Eye (tissue), 1 donor: ENCODE measurements around the gene NAV2.

Experiments
- DNase-seq: peaks from one replicate; pipeline ENCODE4 v3.0.0-alpha.2; 2015

The NAV2 gene

DNA sequence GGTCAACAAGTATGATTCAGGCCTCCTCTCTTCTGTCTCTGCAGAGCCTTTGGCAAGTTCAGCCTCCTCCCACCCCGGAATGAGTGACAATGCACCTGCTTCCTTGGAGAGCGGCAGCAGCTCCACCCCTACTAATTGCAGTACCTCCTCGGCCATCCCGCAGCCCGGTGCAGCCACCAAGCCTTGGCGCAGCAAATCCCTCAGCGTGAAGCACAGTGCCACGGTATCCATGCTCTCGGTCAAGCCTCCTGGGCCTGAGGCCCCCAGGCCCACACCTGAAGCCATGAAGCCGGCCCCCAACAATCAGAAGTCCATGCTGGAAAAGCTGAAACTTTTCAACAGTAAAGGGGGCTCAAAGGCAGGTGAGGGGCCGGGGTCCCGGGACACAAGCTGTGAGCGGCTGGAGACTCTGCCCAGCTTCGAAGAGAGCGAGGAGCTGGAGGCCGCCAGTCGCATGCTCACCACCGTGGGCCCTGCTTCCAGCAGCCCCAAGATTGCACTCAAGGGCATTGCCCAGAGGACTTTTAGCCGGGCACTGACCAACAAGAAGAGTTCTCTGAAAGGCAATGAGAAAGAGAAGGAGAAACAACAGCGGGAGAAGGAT is 220.6 kb downstream of the NAV2 start:
- no peak for DNase-seq

GRCh38 chr11:19933801-19934488 is 221.3 kb downstream of the NAV2 start:
- no peak for DNase-seq

DNA sequence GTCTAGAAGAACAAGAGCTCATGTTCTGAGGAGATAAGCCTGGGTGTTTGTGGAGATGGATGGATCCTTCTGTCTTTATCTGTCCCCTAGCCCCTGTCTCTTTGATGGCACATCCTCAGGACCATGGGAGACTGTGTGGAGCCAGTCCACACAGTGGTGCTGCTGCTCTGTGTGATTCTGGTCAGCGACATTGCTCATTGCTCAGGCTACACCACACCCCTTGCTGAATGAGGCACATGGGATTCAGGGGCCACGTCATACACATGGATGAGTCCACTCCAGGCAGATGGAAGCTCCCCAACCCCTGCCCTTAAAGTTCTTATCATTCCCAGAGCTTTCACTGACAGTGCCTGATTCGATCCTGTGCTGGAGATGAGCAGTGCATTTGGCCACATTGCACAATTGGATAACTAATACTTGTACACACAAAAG is 222.2 kb downstream of the NAV2 start:
- DNase-seq, result peak; percentile 31

DNA sequence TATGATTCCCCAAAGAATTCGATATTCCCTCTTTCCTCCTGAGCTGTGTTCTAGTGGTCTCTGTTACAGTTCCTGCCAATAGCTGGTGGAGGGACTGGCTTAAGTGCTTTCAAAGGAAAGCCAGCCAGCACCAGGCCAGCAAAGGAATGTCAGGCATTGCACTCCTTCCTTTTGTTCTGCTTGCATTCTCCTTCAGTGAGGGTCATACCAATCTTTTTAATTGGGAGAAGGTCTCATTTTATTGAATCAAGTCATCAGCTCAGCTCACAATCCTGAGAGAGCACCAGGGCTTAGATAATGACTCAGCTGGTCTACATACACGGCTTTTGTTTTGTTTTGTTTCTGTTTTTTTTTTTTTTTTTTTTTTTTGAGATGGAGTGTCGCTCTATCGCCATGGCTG is 222.9 kb downstream of the NAV2 start:
- peak; percentile 69 for DNase-seq

GRCh38 chr11:19936461-19936860 is 223.8 kb downstream of the NAV2 start:
- DNase-seq, result no peak

DNA sequence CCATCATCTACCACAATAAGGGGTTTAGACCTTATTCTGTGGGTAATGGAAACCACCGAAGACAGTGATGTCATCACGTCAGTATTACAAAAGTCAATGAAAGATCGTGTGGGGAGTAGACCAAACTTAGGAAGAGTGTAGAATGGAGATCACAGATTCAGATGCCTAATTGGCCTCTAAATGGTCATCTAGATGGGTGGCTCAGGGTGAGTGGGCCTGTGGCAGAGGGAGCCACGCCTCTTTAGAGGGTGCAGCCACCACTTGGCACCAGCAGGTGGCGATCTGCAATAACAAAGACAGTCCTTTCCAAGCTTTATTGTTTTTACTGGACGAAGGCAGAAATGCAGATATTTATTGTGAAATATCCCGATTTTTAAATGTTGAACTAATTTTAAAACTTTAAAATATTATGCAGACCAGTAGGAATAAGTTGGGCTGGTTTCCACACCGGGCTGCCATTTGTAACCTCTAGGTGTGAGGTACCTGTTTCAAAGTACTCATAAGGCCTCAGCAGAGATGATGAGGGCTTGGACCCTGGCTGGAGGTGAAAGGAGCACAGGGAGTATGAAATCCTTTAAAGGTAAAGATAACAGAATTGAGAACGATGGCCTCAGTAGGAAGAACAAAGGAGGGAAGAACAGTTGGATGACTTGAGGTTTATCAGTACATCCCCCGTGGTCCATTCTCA is 225.7 kb downstream of the NAV2 start:
- DNase-seq, result peak; percentile 51

GRCh38 chr11:19938866-19939265 is 226.2 kb downstream of the NAV2 start:
- no peak for DNase-seq

DNA sequence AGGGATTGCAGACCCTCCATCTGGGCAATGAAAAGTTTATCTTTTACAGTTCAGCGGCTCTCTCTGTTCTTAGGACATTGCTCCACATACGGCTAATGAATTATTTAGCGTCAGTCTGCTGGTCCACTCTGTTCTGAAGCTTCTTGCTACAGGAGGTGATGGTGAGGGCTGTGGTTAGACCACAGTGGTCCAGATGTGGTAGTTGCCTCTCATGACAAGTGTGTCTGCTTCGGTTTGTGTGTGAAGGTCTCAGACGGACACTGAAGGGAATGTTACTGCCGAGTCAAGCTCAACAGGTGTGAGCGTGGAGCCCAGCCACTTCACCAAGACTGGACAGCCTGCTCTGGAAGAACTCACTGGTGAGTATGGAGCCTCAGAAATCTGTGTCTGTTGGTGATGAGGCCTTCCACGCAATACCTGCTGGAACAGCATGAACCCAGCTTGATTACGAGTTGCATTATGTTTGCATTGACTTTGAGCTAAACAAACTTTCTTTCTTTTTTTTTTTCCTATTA is 226.8 kb downstream of the NAV2 start:
- no peak for DNase-seq

- no peak for DNase-seq
Observed at GRCh38 chr11:19940831-19941230, 228.2 kb downstream of the NAV2 start.

GRCh38 chr11:19946681-19947080 is 234.0 kb downstream of the NAV2 start:
- DNase-seq, result no peak

GRCh38 chr11:19947537-19948114 is 235.0 kb downstream of the NAV2 start:
- DNase-seq, result no peak

DNA sequence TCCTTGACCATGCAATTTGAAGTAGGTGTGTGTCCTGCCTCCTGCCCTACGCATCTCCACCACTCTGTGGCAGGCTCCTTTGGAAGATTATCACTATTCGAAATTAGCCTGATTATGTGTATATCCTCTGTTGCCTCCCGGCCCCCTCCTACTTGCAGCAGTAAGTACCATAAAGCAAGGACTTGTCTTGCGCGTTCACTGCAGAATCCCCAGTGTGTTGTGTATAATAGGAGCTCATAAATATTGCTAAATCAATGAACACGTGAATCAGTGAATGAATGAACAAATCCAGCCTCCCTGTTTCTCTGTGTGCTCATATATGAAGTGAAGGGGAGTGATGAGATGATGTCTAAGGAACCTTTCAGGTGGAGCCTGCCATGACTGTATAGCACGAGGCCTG is 237.0 kb downstream of the NAV2 start:
- no peak for DNase-seq

DNA sequence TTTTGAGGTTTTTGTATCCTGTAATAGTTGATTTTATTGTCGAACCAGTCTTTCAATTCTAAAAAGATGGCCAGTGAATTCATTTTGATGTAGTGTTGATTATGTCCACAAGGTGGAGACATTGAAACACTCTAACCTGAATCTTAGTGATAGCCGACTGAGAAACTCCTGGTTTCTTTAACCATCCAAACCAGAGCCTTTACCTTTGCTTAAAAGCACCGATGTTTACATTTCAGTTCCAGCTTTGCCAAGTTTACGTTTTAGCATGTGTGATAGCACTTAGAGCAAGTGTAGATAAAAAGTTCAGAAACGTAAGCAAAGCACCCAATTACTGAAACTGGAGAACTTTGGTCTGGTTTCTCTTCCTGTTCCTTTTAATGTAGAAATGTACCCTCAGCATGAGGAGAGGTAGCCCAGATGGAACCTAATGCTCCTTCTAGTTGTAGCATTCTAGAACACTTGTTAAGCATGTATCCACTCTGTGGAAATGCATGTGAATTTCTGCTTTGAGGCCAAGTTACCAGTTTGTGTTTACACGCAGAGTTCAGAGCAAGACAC is 239.0 kb downstream of the NAV2 start:
- DNase-seq, result peak; percentile 89

GRCh38 chr11:19952116-19952605 is 239.5 kb downstream of the NAV2 start:
- DNase-seq, result no peak

DNA sequence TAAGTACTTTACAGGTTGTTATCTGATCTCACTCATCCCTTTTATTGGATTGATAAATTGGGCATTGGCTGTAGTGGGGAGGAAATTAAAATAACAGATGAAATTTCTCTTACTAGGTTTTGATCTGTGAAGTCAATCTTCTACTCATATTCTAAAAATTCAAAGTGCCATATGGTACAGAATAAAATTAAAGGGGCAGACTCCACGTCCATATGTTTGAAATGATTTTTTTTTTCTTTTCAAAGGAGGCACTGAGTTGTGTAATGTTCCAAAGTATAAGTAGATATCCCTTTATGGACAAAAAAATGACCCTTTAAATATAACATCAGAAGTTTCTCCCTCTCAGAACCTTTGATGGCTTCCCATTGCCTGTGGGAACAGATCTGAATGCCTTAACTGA is 240.3 kb downstream of the NAV2 start:
- DNase-seq, result no peak

DNA sequence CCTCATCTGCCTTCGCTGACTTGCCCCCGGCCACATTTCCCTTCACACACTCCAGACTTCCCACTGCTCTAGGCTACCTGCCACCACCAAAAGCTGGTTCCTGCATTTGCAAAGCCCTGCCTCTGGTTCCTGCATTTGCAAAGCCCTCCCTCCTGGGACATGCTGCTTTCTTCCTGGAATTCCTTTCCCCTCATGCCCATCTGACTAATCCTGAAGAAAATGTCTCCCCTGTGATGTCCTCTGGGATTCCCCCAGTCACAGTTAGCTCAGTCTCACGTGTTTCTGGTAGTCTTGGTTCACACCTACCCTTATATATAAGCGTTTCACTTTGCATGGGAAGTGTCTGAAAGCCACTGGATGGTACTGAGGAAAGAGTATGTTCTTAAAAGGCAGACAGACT is 240.7 kb downstream of the NAV2 start:
- DNase-seq, result no peak

GRCh38 chr11:19953909-19954308 is 241.3 kb downstream of the NAV2 start:
- peak; percentile 37 for DNase-seq

DNA sequence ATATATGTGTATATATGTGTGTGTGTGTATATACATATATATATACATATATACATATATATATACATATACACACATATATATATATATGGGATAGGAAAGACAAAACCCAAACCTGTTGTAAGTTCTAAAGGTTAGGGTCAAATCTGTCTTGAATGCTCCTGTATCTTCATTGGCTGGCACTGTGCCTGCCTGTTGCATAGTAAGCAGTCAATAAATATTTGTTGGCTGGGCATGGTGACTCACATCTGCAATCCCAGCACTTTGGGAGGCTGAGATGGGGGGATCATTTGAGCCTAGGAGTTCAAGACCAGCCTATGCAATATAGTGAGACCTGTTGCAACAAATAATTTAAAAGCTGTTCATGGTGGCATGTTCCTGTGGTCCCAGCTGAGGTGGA is 242.3 kb downstream of the NAV2 start:
- no peak for DNase-seq

GRCh38 chr11:19955660-19956059 is 243.0 kb downstream of the NAV2 start:
- DNase-seq, result no peak

- DNase-seq, result no peak
Observed at GRCh38 chr11:19956228-19956627, 243.6 kb downstream of the NAV2 start.

DNA sequence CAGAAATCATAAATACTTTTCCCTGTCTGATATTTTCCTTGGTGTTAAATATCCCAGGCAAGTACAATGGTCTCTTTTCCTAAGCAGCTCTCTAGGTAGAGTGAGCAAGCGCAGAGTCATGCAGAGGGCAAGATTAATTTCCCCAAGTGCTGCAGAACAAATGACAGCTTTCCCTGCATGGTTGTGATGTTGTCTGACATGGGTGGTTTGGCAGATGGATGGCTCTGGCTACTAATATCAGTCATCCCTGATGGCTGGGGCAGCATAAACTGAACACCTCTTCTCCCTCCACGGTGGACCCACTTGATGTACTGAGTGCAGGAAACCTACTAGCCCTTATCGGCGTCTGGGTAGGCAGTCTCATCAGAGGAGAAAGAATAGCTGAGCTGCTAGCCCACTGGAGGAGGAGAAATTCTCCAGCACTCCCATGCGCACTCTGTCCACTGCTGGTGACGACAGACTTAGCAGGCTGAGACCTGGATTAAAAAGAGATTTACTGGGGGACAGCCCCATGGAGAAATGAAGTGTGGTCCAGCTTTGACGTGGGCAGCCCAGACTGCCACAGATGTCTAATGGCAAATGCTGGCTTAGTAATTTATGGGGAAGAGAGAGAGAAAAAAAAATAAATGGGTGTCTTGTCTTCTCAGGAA is 244.8 kb downstream of the NAV2 start:
- DNase-seq, result no peak

DNA sequence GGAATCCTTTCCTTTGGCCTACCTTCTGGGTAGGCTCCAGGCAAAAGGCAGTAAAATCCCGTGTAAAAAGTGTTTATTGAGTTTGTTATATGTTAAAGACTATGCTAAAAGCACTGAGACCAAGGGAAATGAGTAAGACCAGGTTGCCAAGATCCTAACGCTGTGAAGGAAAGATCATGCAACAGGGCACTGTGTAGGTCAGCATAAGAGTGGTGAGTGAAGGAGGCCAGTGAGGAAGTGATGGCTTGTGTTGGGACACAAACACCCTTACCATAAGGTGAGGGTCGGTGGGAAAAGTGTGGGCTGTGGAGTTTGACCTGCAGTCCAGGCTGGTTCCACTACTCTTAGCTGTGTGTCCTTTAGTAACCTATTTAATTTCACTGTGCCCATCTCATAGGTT is 245.6 kb downstream of the NAV2 start:
- DNase-seq, result no peak

GRCh38 chr11:19959210-19959609 is 246.6 kb downstream of the NAV2 start:
- DNase-seq, result no peak
